HG03108 (cell line): ENCODE data around the gene CCL14.
"Not testable (repeated sequence)": the region's sequence is repeated elsewhere in the genome, so short reads cannot be mapped to it uniquely, and the experiment has no call there.

Experiments
- ATAC-seq: cut with Tn5 transposase; IDR thresholded peaks from one replicate; pipeline ENCODE4 v1.9.1; 2021; ENCODE audit warnings: moderate library complexity; ENCODE audit not compliant: unreplicated experiment

CCL14 gene

DNA sequence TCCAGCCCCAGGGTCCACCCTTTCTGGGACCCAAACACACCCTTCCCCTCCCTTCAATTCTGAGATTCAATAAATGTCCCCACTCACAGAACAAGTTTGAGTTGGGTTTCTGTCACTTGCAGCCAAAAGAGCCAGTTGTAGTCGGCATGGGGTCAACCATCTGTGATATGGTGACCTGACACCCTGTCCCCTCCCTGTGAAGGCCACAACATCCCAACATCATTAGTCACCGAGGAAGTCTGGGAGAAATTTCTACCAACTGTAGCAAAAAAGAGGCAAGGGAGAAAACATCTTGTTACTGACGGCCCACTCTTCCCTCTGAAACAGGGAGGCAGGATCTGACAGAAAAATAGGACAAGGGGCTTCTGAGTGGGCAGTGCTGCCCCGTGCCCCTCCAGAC is 42.4 kb downstream of the CCL14 start:
- no peak for ATAC-seq

DNA sequence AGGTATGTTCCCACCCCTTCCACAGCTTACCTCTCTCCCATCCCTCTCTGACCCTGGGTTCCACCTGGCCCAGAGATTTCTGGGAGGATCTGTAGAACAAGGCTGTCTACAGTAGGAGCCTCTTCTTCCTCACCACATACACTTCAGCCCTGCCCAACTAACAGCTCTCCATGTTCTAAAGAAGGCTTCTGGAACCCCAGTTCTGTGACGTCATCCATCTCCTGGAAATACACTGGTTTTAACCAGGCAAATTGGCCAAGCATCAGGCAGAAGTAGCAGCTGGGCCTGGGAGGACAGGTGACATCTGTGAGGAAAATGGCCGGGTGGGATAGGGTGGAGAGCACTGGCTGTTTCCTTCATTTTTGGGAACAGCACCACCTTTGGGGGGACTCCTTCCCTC is 43.0 kb downstream of the CCL14 start, which contains the start of gene LYZL6:
Gene LYZL6, minus strand, starts transcription at position 177 of the 400 bp plus-strand sequence. CDS start 4,357 bp downstream, outside the sequence.
- ATAC-seq, result no peak

DNA sequence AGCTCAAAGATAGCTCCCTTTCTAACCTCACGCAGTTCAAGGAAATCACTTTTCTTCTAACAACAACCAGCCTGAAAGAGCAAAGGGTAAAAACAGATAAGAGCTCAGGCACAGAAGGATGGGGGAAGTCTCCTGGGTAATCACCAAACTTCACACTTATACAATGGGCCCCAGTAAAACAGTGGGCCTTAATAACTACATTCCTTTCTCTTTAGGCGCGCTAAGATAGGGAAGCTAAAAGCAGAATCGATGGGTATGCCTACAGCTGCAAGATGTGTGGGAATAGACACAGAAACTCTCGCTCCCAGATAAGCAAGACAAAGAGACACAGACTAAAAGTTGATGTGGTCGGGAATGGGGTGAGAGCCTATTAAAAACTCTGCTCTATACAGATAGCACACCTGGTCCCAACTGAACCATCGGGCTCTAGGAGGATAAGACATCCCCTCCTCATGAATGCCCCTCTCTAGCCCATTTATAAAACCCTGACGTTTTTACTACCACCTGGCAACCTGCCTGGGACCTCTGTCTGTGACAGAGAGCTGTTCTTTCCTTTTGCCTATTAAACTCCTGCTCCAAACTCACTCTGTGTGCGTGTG is 43.8 kb downstream of the CCL14 start:
- ATAC-seq, result no peak

DNA sequence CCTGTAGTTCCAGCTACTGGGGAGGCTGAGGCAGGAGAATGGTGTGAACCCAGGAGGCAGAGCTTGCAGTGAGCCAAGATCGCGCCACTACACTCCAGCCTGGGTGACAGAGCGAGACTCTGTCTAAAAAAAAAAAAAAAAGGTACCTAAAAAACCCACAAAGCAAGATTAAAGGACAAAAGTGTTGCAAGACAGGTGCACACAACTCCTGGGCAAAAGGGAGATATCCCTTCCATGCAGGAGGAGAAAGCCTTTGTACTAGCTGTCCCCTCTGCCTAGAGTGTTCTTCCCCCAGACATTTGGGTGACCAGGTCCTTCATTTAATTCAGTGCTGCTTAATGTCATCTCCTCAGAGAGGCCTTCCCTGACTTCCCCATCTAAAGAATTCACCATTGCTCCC is 48.0 kb downstream of the CCL14 start:
- ATAC-seq, result not testable (repeated sequence)

DNA sequence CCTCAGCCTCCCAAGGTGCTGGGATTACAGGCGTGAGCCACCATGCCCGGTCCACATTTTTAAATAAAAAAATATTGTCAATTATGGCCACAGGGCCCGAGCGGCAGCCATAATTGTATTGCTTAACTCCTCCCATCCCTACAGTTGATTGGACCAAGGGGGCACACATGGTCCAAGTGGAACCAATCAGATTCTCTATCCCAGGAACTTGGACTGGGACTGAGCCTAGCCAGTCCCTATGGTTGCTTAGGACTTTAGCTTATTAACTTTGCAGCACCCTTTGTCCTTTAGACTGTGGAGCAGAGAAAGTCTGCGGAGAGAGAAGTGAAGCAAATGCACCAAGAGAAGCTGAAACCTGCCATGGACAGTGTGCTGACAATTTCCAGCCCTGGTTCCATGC is 50.5 kb downstream of the CCL14 start:
- no peak for ATAC-seq

DNA sequence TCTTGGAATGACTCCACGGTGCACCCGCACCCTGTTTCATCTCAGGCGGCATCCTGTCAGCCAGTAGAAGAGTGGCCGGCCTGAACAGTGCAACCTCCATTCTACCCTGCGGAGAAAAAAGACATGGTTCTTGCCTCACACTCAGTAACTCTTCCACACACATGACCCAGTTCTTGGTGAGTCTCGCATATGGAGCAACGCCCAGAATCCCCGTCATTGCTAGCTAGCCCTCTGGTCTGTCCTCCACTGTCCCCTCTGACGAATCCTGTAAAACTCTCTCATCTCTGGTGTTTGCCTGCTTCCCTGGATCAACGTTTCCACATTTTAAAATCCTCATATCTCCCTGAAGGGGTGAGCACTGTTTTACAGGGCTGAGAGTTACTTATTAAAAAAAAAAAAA is 51.8 kb downstream of the CCL14 start:
- ATAC-seq, result no peak
